GM23248 (cell line): ENCODE data around the gene PLEKHA4. TPM values are rescaled to one million over a fixed set of nuclear protein-coding genes. Genes with fewer than 3 reads are reported as not detected.
"Not testable (repeated sequence)": the region's sequence is repeated elsewhere in the genome, so short reads cannot be mapped to it uniquely, and the experiment has no call there.

Source experiments
- DNase-seq: peaks from one replicate; pipeline ENCODE4 v3.0.0-alpha.2; 2015
- H2AFZ ChIP-seq: fragments of 200-600 bp; sonication (generic); 2 replicates; pipeline ENCODE4 v1.6.1; 2016; ENCODE audit warnings: antibody characterized with exemption
- H3F3A ChIP-seq: fragments of 200-600 bp; sonication (generic); 2 replicates; pipeline ENCODE4 v1.6.1; 2016; ENCODE audit warnings: mild to moderate bottlenecking, antibody characterized with exemption, mixed run types; ENCODE audit not compliant: insufficient read depth
- H3K27ac ChIP-seq: fragments of 200-600 bp; sonication (generic); 2 replicates; pipeline ENCODE4 v1.5.1; 2016; ENCODE audit warnings: mild to moderate bottlenecking
- H3K27me3 ChIP-seq: fragments of 200-600 bp; sonication (generic); replicated peaks from 2 replicates; pipeline ENCODE4 v1.6.1; 2016; ENCODE audit warnings: mild to moderate bottlenecking; ENCODE audit not compliant: insufficient read depth
- H3K36me3 ChIP-seq: fragments of 200-600 bp; sonication (generic); 2 replicates; pipeline ENCODE4 v1.6.1; 2016; ENCODE audit warnings: low read depth, mild to moderate bottlenecking
- H3K4me1 ChIP-seq: fragments of 200-600 bp; sonication (generic); 2 replicates; pipeline ENCODE4 v1.6.1; 2016; ENCODE audit warnings: mild to moderate bottlenecking; ENCODE audit not compliant: insufficient read depth
- H3K4me2 ChIP-seq: fragments of 200-600 bp; sonication (generic); one replicate; pipeline ENCODE4 v1.6.1; 2016; ENCODE audit warnings: mild to moderate bottlenecking; ENCODE audit not compliant: unreplicated experiment
- H3K4me3 ChIP-seq: fragments of 200-600 bp; sonication (generic); 2 replicates; pipeline ENCODE4 v1.5.1; 2016; ENCODE audit warnings: mild to moderate bottlenecking
- H3K79me2 ChIP-seq: fragments of 200-600 bp; sonication (generic); 2 replicates; pipeline ENCODE4 v1.6.1; 2016; ENCODE audit warnings: mild to moderate bottlenecking; ENCODE audit not compliant: insufficient read depth
- H3K9ac ChIP-seq: fragments of 200-600 bp; sonication (generic); 2 replicates; pipeline ENCODE4 v1.6.1; 2016; ENCODE audit warnings: mild to moderate bottlenecking
- H3K9me2 ChIP-seq: fragments of 200-600 bp; sonication (generic); 2 replicates; pipeline ENCODE4 v1.6.1; 2016; ENCODE audit warnings: mixed run types, mild to moderate bottlenecking, moderate library complexity; ENCODE audit not compliant: insufficient read depth
- H3K9me3 ChIP-seq: fragments of 200-600 bp; sonication (generic); one replicate; pipeline ENCODE4 v1.6.1; 2017; ENCODE audit warnings: low read depth
- H4K20me1 ChIP-seq: fragments of 200-600 bp; sonication (generic); 2 replicates; pipeline ENCODE4 v1.6.0; 2016; ENCODE audit not compliant: insufficient read depth
- EZH2 ChIP-seq: fragments of 200-600 bp; sonication (generic); IDR thresholded peaks from 2 replicates; pipeline ENCODE4 v1.6.1; 2018; ENCODE audit warnings: antibody characterized with exemption, mild to moderate bottlenecking; ENCODE audit not compliant: insufficient read depth, poor library complexity, severe bottlenecking
- EZH2phosphoT487 ChIP-seq: fragments of 200-600 bp; sonication (generic); IDR thresholded peaks from 2 replicates; pipeline ENCODE4 v1.6.1; 2018; ENCODE audit warnings: antibody characterized with exemption, moderate library complexity, mild to moderate bottlenecking, low read depth; ENCODE audit not compliant: insufficient read depth
- WGBS, 2 experiments: methylation state at CpG; one replicate each; pipeline ENCODE4 v1.1.6; 2015 to 2017; ENCODE audit warnings: low lambda C conversion rate in 2 of 2, low coverage in 1 of 2; ENCODE audit errors: missing lambda C conversion rate in 2 of 2; 5-methylcytosine and 5-hydroxymethylcytosine counted together
- in situ Hi-C: fragments of 300-500 bp; cut with MboI; formaldehyde crosslinking; loops from 2 replicates; pipeline ENCODE4 v1.15.0; 2020
- polyA plus RNA-seq: library from polyadenylated mRNA; unstranded; fragments of >200 nt; fragmentation: Nextera tagmentation; extraction: Ambion mirVana; gene quantifications from 2 replicates; pipeline ENCODE4 v1.2.1, GENCODE V29; 2016
- total RNA-seq: library from RNA; depleted of rRNA; stranded (reverse); fragments of >200 nt; shearing (Covaris generic); gene quantifications from 2 replicates; pipeline ENCODE4 v1.2.3, GENCODE V29; 2014

PLEKHA4 gene
- total and polyA plus RNA-seq, 2 experiments from 2014 or later, result 12.3 to 19.4 TPM

GRCh38 chr19:48887861-48888612, 19.6 kb upstream of the PLEKHA4 start:
- no peaks in the 10 kb centered on the region for H3K9me3 ChIP-seq
- 89 to 90% methylated on average over 21 of the region's 21 CpGs for WGBS, 2 experiments
- no peaks in the 10 kb centered on the region for H4K20me1 ChIP-seq
- H3K27me3 ChIP-seq, result no peaks in the 10 kb centered on the region
- no peak overlapping the region for H3K27ac ChIP-seq
- H3K4me1 ChIP-seq, result no peaks in the 10 kb centered on the region
- no peaks in the 10 kb centered on the region for H3K79me2 ChIP-seq
- in situ Hi-C loops, result no loop called here
- H3K4me3 ChIP-seq, result no peak overlapping the region
- TF ChIP-seq EZH2 (no peak), EZH2phosphoT487 (no peak)
- H3K4me2 ChIP-seq, result no peak overlapping the region
- no peaks in the 10 kb centered on the region for H3K9me2 ChIP-seq
- no peak overlapping the region for H3K9ac ChIP-seq
- H3K36me3 ChIP-seq, result no peaks in the 10 kb centered on the region
- DNase-seq, result no peak
- no peaks in the 10 kb centered on the region for H3F3A ChIP-seq
- no peak overlapping the region for H2AFZ ChIP-seq

GRCh38 chr19:48883726-48884125, 15.3 kb upstream of the PLEKHA4 start:
- no peak for TF ChIP-seq EZH2phosphoT487
- TF ChIP-seq EZH2, result no peak
- no peaks in the 10 kb centered on the region for H4K20me1 ChIP-seq
- H3F3A ChIP-seq, result peaks cover 18% of the 10 kb centered on the region
- H3K9ac ChIP-seq, result no peak overlapping the region
- H2AFZ ChIP-seq, result no peak overlapping the region
- H3K4me1 ChIP-seq, result no peaks in the 10 kb centered on the region
- no peaks in the 10 kb centered on the region for H3K79me2 ChIP-seq
- no peak overlapping the region for H3K4me3 ChIP-seq
- in situ Hi-C loops, result no loop called here
- no peaks in the 10 kb centered on the region for H3K9me2 ChIP-seq
- no peaks in the 10 kb centered on the region for H3K27me3 ChIP-seq
- WGBS, 2 experiments, result 95 to 96% methylated on average over 7 of the region's 7 CpGs
- no peak overlapping the region for H3K27ac ChIP-seq
- no peaks in the 10 kb centered on the region for H3K36me3 ChIP-seq
- no peaks in the 10 kb centered on the region for H3K9me3 ChIP-seq
- no peak for DNase-seq
- no peak overlapping the region for H3K4me2 ChIP-seq

GRCh38 chr19:48881741-48882657, 13.6 kb upstream of the PLEKHA4 start:
- Histone ChIP-seq H3K4me2 (no peak overlapping the region), H2AFZ (no peak overlapping the region), H3K9ac (no peak overlapping the region), H3K4me1 (no peaks in the 10 kb centered on the region; the same call in 1 of the 2 replicates), H3K36me3 (peaks cover 8% of the 10 kb centered on the region), H3K27ac (no peak overlapping the region), H3K79me2 (peaks cover 10% of the 10 kb centered on the region; the same call in 1 of the 2 replicates), H3K9me3 (no peaks in the 10 kb centered on the region), H4K20me1 (no peaks in the 10 kb centered on the region), H3K27me3 (no peaks in the 10 kb centered on the region), H3F3A (peaks cover 34% of the 10 kb centered on the region), H3K4me3 (no peak overlapping the region), H3K9me2 (no peaks in the 10 kb centered on the region)
- TF ChIP-seq EZH2phosphoT487 (no peak), EZH2 (no peak)
- in situ Hi-C loops, result no loop called here
- peak; percentile 50 for DNase-seq
- WGBS, 2 experiments, result 78 to 80% methylated on average over 30 of the region's 30 CpGs

GRCh38 chr19:48879696-48880095, 11.3 kb upstream of the PLEKHA4 start:
- H3K36me3 ChIP-seq, result peaks cover 27% of the 10 kb centered on the region

More at GRCh38 chr19:48879696-48880095, 11.3 kb upstream of the PLEKHA4 start:
- H3K9ac ChIP-seq, H3K27ac ChIP-seq, H3K9me3 ChIP-seq, H3K27me3 ChIP-seq, H3K4me2 ChIP-seq, in situ Hi-C loops, H2AFZ ChIP-seq, H3K4me3 ChIP-seq, H4K20me1 ChIP-seq, H3K9me2 ChIP-seq, DNase-seq: not testable (repeated sequence)
- WGBS, 2 experiments, result 88 to 94% methylated on average over 9 of the region's 9 CpGs
- H3K4me1 ChIP-seq, result peaks cover 14% of the 10 kb centered on the region
- peaks cover 47% of the 10 kb centered on the region for H3F3A ChIP-seq
- H3K79me2 ChIP-seq, result peaks cover 31% of the 10 kb centered on the region
